Activated T-helper 1 cell treated with anti-CD3 and anti-CD28 coated beads, Interleukin-12 subunit alpha, Interleukin-12 subunit beta, Interleukin-2, Interleukin-4 antibody, amounts not matched to agents 30 ng/mL and 10 ng/mL and 1 ng/mL, durations not matched to agents 14 hours and 24 hours and 36 hours (primary cell): ENCODE measurements around the gene OBSCN. TPM values are rescaled to one million over a fixed set of nuclear protein-coding genes. Genes with fewer than 3 reads are reported as not detected.

Experiments used
- DNase-seq: peaks from one replicate; pipeline ENCODE4 v3.0.0; 2021; ENCODE audit warnings: low spot score
- H3K27ac Mint-ChIP-seq: one replicate; pipeline ENCODE4 v1.8.0; 2021; ENCODE audit warnings: mild to moderate bottlenecking, mixed read lengths
- H3K27me3 Mint-ChIP-seq: one replicate; pipeline ENCODE4 v1.8.0; 2022; ENCODE audit warnings: mild to moderate bottlenecking, moderate library complexity, mixed read lengths; ENCODE audit not compliant: insufficient read depth
- H3K36me3 Mint-ChIP-seq: one replicate; pipeline ENCODE4 v1.8.0; 2021; ENCODE audit warnings: low read depth, mixed read lengths
- H3K4me1 Mint-ChIP-seq: one replicate; pipeline ENCODE4 v1.8.0; 2021; ENCODE audit warnings: low read depth, mixed read lengths
- H3K4me3 Mint-ChIP-seq: one replicate; pipeline ENCODE4 v1.8.0; 2021; ENCODE audit warnings: mild to moderate bottlenecking, moderate library complexity, mixed read lengths
- H3K9me3 Mint-ChIP-seq: one replicate; pipeline ENCODE4 v1.8.0; 2021; ENCODE audit warnings: mixed read lengths
- intact Hi-C: fragments of 100-400 bp; cut with micrococcal nuclease; formaldehyde crosslinking; loops from one replicate; pipeline ENCODE4 v1.15.1; 2024
- total RNA-seq: library from RNA; stranded (reverse); gene quantifications from 2 replicates; pipeline ENCODE4 v1.2.3, GENCODE V29; 2022

The OBSCN gene
- total RNA-seq, 1 donor from 2014 or later: 15.2 TPM

- H3K36me3 Mint-ChIP-seq: no peaks in the 10 kb centered on the region
- intact Hi-C loops: no loop called here
- no peak overlapping the region for H3K4me3 Mint-ChIP-seq
- H3K27ac Mint-ChIP-seq: no peak overlapping the region
- H3K9me3 Mint-ChIP-seq: no peaks in the 10 kb centered on the region
- no peaks in the 10 kb centered on the region for H3K27me3 Mint-ChIP-seq
- no peak for DNase-seq
- H3K4me1 Mint-ChIP-seq: no peaks in the 10 kb centered on the region
Measured at GRCh38 chr1:228280961-228281591, 73.2 kb downstream of the OBSCN start.

GRCh38 chr1:228281631-228282328 is 73.9 kb downstream of the OBSCN start:
- H3K9me3 Mint-ChIP-seq: no peaks in the 10 kb centered on the region
- no peak overlapping the region for H3K27ac Mint-ChIP-seq
- intact Hi-C loops: no loop called here
- H3K36me3 Mint-ChIP-seq: no peaks in the 10 kb centered on the region
- no peak for DNase-seq
- no peaks in the 10 kb centered on the region for H3K27me3 Mint-ChIP-seq
- no peaks in the 10 kb centered on the region for H3K4me1 Mint-ChIP-seq
- no peak overlapping the region for H3K4me3 Mint-ChIP-seq

GRCh38 chr1:228282329-228283042 is 74.6 kb downstream of the OBSCN start:
- Mint-ChIP-seq H3K27me3 (no peaks in the 10 kb centered on the region), H3K4me1 (no peaks in the 10 kb centered on the region), H3K36me3 (no peaks in the 10 kb centered on the region), H3K9me3 (no peaks in the 10 kb centered on the region), H3K4me3 (no peak overlapping the region), H3K27ac (no peak overlapping the region)
- intact Hi-C loops: no loop called here
- DNase-seq: no peak

- Mint-ChIP-seq H3K36me3 (no peaks in the 10 kb centered on the region), H3K9me3 (no peaks in the 10 kb centered on the region), H3K4me1 (no peaks in the 10 kb centered on the region), H3K27me3 (no peaks in the 10 kb centered on the region), H3K4me3 (no peak overlapping the region), H3K27ac (no peak overlapping the region)
- no peak for DNase-seq
- intact Hi-C loops: no loop called here
Measured at GRCh38 chr1:228283043-228283371, 75.2 kb downstream of the OBSCN start.

- DNase-seq: no peak
- Mint-ChIP-seq H3K27ac (no peak overlapping the region), H3K4me1 (no peaks in the 10 kb centered on the region), H3K4me3 (no peak overlapping the region), H3K36me3 (no peaks in the 10 kb centered on the region), H3K27me3 (no peaks in the 10 kb centered on the region), H3K9me3 (no peaks in the 10 kb centered on the region)
- intact Hi-C loops: no loop called here
Measured at GRCh38 chr1:228283476-228284147, 75.8 kb downstream of the OBSCN start.

- H3K9me3 Mint-ChIP-seq: no peaks in the 10 kb centered on the region
- H3K4me1 Mint-ChIP-seq: no peaks in the 10 kb centered on the region
- intact Hi-C loops: no loop called here
Measured at GRCh38 chr1:228284148-228284495, 76.3 kb downstream of the OBSCN start.

GRCh38 chr1:228284521-228284920 is 76.7 kb downstream of the OBSCN start:
- intact Hi-C loops: no loop called here
- Mint-ChIP-seq H3K4me1 (no peaks in the 10 kb centered on the region), H3K27ac (no peak overlapping the region), H3K27me3 (no peaks in the 10 kb centered on the region), H3K9me3 (no peaks in the 10 kb centered on the region), H3K36me3 (no peaks in the 10 kb centered on the region), H3K4me3 (no peak overlapping the region)
- DNase-seq: no peak

More at GRCh38 chr1:228284148-228284495, 76.3 kb downstream of the OBSCN start:
- Mint-ChIP-seq H3K27me3 (no peaks in the 10 kb centered on the region), H3K4me3 (no peak overlapping the region), H3K27ac (no peak overlapping the region), H3K36me3 (no peaks in the 10 kb centered on the region)
- no peak for DNase-seq

GRCh38 chr1:228285661-228286504 is 78.0 kb downstream of the OBSCN start:
- no peaks in the 10 kb centered on the region for H3K9me3 Mint-ChIP-seq
- no peaks in the 10 kb centered on the region for H3K4me1 Mint-ChIP-seq
- H3K4me3 Mint-ChIP-seq: no peak overlapping the region
- intact Hi-C loops: no loop called here
- H3K36me3 Mint-ChIP-seq: no peaks in the 10 kb centered on the region
- H3K27me3 Mint-ChIP-seq: no peaks in the 10 kb centered on the region
- no peak for DNase-seq
- H3K27ac Mint-ChIP-seq: no peak overlapping the region

GRCh38 chr1:228286505-228287417 is 78.9 kb downstream of the OBSCN start:
- Mint-ChIP-seq H3K4me3 (no peak overlapping the region), H3K36me3 (no peaks in the 10 kb centered on the region), H3K9me3 (no peaks in the 10 kb centered on the region), H3K27me3 (no peaks in the 10 kb centered on the region), H3K27ac (no peak overlapping the region), H3K4me1 (no peaks in the 10 kb centered on the region)
- DNase-seq: no peak
- intact Hi-C loops: no loop called here

- DNase-seq: no peak
- no peaks in the 10 kb centered on the region for H3K27me3 Mint-ChIP-seq
- no peaks in the 10 kb centered on the region for H3K9me3 Mint-ChIP-seq
- H3K27ac Mint-ChIP-seq: no peak overlapping the region
- no peaks in the 10 kb centered on the region for H3K36me3 Mint-ChIP-seq
- H3K4me1 Mint-ChIP-seq: no peaks in the 10 kb centered on the region
- intact Hi-C loops: no loop called here
- no peak overlapping the region for H3K4me3 Mint-ChIP-seq
Measured at GRCh38 chr1:228287541-228288425, 79.9 kb downstream of the OBSCN start.

- no peaks in the 10 kb centered on the region for H3K36me3 Mint-ChIP-seq
- H3K9me3 Mint-ChIP-seq: no peaks in the 10 kb centered on the region
- H3K4me3 Mint-ChIP-seq: no peak overlapping the region
- no peak overlapping the region for H3K27ac Mint-ChIP-seq
- H3K4me1 Mint-ChIP-seq: no peaks in the 10 kb centered on the region
- intact Hi-C loops: no loop called here
- H3K27me3 Mint-ChIP-seq: no peaks in the 10 kb centered on the region
- no peak for DNase-seq
Measured at GRCh38 chr1:228288536-228289238, 80.8 kb downstream of the OBSCN start.
